GM10248 (cell line): Measurements from ENCODE around the gene ZBTB20.

ENCODE experiments used
- CTCF ChIA-PET: fragments of 300-600 bp; sonication (Branson Sonifier 250); formaldehyde crosslinking; extraction: SDS; loops from one replicate; lab custom pipeline; 2021; ENCODE audit warnings: antibody characterized with exemption; lab: Yijun Ruan, JAX
- POLR2A ChIA-PET: fragments of 350-650 bp; sonication (Branson Sonifier 250); formaldehyde crosslinking; extraction: SDS; loops from one replicate; lab custom pipeline; 2020; ENCODE audit warnings: antibody characterized with exemption; lab: Yijun Ruan, JAX
- DNase-seq: peaks from one replicate; pipeline ENCODE4 v3.0.0; 2012; ENCODE audit errors: extremely low spot score
- TF ChIP-seq, protein P1 (sequence below): IDR thresholded peaks from 2 replicates; pipeline ENCODE4 v1.5.1; 2012; ENCODE audit warnings: mild to moderate bottlenecking, low read depth; ENCODE audit errors: extremely low read depth, missing control alignments, control extremely low read depth

The ZBTB20 gene

GRCh38 chr3:114608293-114608692, 538.8 kb downstream of the ZBTB20 start:
- CTCF ChIA-PET, result interaction anchor here (1.2 to 1.4 kb wide), 2 partner anchors 9 to 12 kb away, joined by 3 to 7 read pairs; no protein-coding TSS in a partner anchor
- TF ChIP-seq, protein P1, sequence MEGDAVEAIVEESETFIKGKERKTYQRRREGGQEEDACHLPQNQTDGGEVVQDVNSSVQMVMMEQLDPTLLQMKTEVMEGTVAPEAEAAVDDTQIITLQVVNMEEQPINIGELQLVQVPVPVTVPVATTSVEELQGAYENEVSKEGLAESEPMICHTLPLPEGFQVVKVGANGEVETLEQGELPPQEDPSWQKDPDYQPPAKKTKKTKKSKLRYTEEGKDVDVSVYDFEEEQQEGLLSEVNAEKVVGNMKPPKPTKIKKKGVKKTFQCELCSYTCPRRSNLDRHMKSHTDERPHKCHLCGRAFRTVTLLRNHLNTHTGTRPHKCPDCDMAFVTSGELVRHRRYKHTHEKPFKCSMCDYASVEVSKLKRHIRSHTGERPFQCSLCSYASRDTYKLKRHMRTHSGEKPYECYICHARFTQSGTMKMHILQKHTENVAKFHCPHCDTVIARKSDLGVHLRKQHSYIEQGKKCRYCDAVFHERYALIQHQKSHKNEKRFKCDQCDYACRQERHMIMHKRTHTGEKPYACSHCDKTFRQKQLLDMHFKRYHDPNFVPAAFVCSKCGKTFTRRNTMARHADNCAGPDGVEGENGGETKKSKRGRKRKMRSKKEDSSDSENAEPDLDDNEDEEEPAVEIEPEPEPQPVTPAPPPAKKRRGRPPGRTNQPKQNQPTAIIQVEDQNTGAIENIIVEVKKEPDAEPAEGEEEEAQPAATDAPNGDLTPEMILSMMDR, result no peak
- POLR2A ChIA-PET, result no interaction called here
- DNase-seq, result no peak

DNA sequence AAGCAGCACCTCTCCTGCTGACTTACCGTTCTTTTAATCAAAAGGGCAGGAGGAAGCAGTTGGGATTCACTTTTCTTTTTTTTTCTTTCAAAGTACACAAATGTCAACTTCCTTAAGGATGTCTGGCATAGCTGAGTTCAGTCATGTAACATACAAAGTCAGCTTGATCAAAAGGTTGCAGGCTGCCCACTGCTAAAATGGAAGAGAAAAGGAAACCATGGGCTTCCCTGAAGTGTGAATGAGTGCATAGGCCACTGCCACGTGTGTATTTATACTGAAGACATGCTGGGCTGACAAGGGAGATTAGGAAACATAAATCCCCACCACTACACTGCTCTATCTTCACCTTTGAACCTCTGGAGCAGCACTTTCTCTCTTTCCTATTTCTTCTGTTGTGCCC, 540.8 kb downstream of the ZBTB20 start:
- TF ChIP-seq, protein P1, result no peak
- no peak for DNase-seq
- POLR2A ChIA-PET, result no interaction called here

GRCh38 chr3:114600571-114600970, 546.5 kb downstream of the ZBTB20 start:
- TF ChIP-seq, protein P1, result no peak
- DNase-seq, result no peak
- ChIA-PET CTCF (interaction anchor here (1.2 to 1.5 kb wide), 4 partner anchors 10 to 15 kb away, joined by 3 to 6 read pairs (median 5); no protein-coding TSS in a partner anchor), POLR2A (no interaction called here)

More for the DNA sequence above, 540.8 kb downstream of the ZBTB20 start:
- CTCF ChIA-PET, result interaction anchor here (2.0 to 2.4 kb wide), 2 partner anchors 9 to 15 kb away, joined by 5 to 6 read pairs; no protein-coding TSS in a partner anchor

GRCh38 chr3:114597871-114598270, 549.2 kb downstream of the ZBTB20 start:
- CTCF ChIA-PET, result interaction anchor here (2.1 kb wide), 1 partner anchor 10 kb away, joined by 7 read pairs; no protein-coding TSS in a partner anchor
- no peak for DNase-seq
- POLR2A ChIA-PET, result no interaction called here
- TF ChIP-seq, protein P1, result no peak

GRCh38 chr3:114597012-114597411, 550.1 kb downstream of the ZBTB20 start:
- TF ChIP-seq, protein P1, result no peak
- ChIA-PET CTCF (interaction anchor here (1.2 to 2.1 kb wide), 2 partner anchors 11 to 1188 kb away, joined by 3 to 7 read pairs; no protein-coding TSS in a partner anchor), POLR2A (no interaction called here)
- no peak for DNase-seq

DNA sequence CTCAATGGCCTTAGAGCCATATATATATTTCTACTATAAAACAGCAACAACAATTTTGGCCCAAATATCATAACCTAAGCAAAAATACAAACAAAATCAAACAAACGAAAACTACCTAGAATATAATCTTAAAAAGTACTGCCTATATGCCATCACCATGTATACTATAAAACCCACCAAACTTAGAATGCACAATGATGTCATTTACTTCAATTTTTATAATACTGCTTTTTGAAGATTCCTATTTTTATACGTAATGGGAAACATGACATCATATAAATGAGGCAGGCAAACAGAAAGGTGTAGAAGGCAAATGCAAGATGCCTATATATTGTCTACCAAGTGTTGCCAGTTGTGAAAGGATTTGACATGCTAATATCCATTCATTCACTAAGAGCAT, 550.9 kb downstream of the ZBTB20 start:
- TF ChIP-seq, protein P1, result no peak
- CTCF ChIA-PET, result interaction anchor here (1.2 to 2.1 kb wide), 4 partner anchors 12 to 1188 kb away, joined by 3 to 7 read pairs (median 3); no protein-coding TSS in a partner anchor
- POLR2A ChIA-PET, result no interaction called here
- DNase-seq, result no peak
